ENCODE measurements around the gene MED13L.

GRCh38 chr12:115964214-115964613, 313.3 kb downstream of the MED13L start:
- TF ChIP-seq, protein P1, sequence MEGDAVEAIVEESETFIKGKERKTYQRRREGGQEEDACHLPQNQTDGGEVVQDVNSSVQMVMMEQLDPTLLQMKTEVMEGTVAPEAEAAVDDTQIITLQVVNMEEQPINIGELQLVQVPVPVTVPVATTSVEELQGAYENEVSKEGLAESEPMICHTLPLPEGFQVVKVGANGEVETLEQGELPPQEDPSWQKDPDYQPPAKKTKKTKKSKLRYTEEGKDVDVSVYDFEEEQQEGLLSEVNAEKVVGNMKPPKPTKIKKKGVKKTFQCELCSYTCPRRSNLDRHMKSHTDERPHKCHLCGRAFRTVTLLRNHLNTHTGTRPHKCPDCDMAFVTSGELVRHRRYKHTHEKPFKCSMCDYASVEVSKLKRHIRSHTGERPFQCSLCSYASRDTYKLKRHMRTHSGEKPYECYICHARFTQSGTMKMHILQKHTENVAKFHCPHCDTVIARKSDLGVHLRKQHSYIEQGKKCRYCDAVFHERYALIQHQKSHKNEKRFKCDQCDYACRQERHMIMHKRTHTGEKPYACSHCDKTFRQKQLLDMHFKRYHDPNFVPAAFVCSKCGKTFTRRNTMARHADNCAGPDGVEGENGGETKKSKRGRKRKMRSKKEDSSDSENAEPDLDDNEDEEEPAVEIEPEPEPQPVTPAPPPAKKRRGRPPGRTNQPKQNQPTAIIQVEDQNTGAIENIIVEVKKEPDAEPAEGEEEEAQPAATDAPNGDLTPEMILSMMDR (IDR thresholded peaks at IDR 0.05) = no peak
- TF ChIP-seq EP300 (IDR thresholded peaks at IDR 0.05) = no peak
- TF ChIP-seq POLR2A (IDR thresholded peaks at IDR 0.05) = no peak
